ENCODE measurements around the gene SV2B. TPM values are rescaled to one million over a fixed set of nuclear protein-coding genes. Genes with fewer than 3 reads are reported as not detected.

SV2B gene
- total RNA-seq, 1 donor from 2014 or later = 1.2 TPM

DNA sequence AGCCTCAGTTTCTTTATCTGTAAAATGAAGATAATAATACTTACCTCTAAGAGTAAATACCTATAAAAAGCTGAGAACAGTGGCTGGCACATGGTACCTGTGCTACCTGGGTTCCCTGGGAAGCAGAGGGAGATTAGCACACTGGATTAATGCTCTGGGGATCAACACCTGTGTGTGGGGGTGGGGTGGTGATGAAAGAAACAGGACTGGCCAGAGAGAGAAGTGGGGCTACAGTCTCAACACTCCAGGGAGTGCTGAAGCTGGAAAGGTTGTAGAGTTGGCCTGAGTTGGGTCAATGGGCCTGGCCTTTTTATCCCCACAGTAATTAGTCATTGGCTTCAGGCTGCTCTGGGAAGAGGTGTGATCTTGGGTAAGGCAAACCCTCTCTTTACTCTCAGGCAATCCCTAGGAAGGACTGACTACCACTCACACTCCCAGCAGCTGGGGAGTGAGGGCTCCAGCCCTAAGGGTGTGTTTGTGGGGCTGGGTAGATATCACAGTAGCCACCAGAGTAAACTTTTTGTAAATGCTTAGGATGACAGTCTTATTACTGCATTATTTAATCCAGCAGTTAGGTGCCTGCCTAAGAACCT lies 102.5 kb downstream of the SV2B start:
- no peaks in the 10 kb centered on the region for H3K9me3 ChIP-seq
- no peaks in the 10 kb centered on the region for H3K4me1 ChIP-seq
- no peak for ATAC-seq
- H3K36me3 ChIP-seq = no peaks in the 10 kb centered on the region
- no peak for DNase-seq
- H3K27me3 ChIP-seq (ENCODE audit: low read depth) = no peaks in the 10 kb centered on the region
- no peak overlapping the region for H3K27ac ChIP-seq
- no peak for TF ChIP-seq CTCF (IDR thresholded peaks at IDR 0.05)
- no peak overlapping the region for H3K4me3 ChIP-seq
- intact Hi-C loops (cut with DNase I) = no loop called here

- no peaks in the 10 kb centered on the region for H3K36me3 ChIP-seq
- H3K27ac ChIP-seq = no peak overlapping the region
- H3K9me3 ChIP-seq = no peaks in the 10 kb centered on the region
- H3K4me3 ChIP-seq = no peak overlapping the region
- no peak for DNase-seq
- no peaks in the 10 kb centered on the region for H3K4me1 ChIP-seq
- intact Hi-C loops (cut with DNase I) = no loop called here
- H3K27me3 ChIP-seq (ENCODE audit: low read depth) = no peaks in the 10 kb centered on the region
- no peak for ATAC-seq
- TF ChIP-seq CTCF (IDR thresholded peaks at IDR 0.05) = no peak
These were observed 103.7 kb downstream of the SV2B start for GRCh38 chr15:91203619-91204203.

DNA sequence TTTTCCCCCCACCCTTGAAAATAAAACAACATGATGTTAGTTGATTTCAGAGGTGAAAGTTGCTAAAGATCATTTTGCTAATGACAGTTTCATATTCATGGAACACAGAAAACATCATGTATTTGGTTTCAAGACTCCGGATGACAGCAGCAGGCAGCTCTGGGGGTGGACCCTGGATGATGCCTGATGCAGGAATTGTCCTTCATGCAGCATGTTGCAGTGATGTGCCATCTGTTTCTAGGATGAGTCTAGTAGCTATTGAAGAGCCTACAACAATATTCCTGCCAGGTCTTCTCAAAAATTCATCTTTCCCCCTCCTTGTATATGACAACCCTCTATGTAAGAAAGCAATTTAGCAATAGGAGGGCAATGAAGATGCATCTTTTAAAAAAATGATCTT lies 108.3 kb downstream of the SV2B start:
- H3K36me3 ChIP-seq = no peaks in the 10 kb centered on the region
- H3K27me3 ChIP-seq (ENCODE audit: low read depth) = peaks cover 5% of the 10 kb centered on the region
- H3K9me3 ChIP-seq = no peaks in the 10 kb centered on the region
- intact Hi-C loops (cut with DNase I) = no loop called here
- no peak for ATAC-seq
- H3K4me3 ChIP-seq = no peak overlapping the region
- H3K27ac ChIP-seq = no peak overlapping the region
- peaks cover 5% of the 10 kb centered on the region for H3K4me1 ChIP-seq
- no peak for TF ChIP-seq CTCF (IDR thresholded peaks at IDR 0.05)
- DNase-seq = no peak

DNA sequence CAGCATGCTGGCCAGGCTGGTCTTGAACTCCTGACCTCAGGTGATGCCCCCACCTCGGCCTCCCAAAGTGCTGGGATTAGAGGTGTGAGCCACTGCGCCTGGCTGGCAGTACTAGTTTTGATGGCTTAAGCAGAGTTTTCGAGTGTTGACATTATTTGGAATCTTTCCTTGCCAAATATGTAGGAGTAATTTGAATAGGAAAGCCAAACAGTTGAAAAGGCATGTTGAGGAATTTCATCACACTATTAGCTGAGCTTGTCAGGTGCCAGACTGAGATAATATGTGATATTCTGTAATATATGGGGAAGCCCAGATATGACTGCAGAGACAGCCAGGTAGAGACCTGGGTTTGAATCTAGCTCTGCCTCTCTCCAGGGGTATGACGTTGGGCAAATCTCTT lies 109.3 kb downstream of the SV2B start:
- DNase-seq (peak; percentile 49), ATAC-seq (peak; percentile 41 to 74)
- no peak overlapping the region for H3K4me3 ChIP-seq
- no peaks in the 10 kb centered on the region for H3K36me3 ChIP-seq
- intact Hi-C loops (cut with DNase I) = no loop called here
- H3K27me3 ChIP-seq (ENCODE audit: low read depth) = peaks cover 5% of the 10 kb centered on the region
- H3K4me1 ChIP-seq = peaks cover 5% of the 10 kb centered on the region
- no peak overlapping the region for H3K27ac ChIP-seq
- TF ChIP-seq CTCF (IDR thresholded peaks at IDR 0.05) = no peak
- no peaks in the 10 kb centered on the region for H3K9me3 ChIP-seq

DNA sequence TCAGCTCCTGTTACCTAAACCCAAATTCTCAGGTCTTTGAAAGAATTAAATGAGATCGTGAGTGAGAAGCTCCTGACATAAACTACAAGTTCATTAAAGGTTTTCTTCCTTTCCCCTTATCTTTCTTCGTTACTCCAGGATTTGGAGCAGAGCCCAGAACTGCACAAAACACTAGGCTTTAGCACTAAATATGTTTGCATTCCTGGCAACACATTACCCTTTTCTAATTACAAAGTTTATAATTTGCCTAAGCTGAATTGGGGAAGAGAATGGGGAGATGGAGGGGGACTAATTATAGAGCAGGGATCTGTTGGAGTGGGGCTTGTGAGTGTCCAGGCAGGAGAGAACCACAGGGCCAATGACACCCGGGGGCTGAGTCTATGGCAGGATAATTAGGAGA lies 109.7 kb downstream of the SV2B start:
- no peak overlapping the region for H3K4me3 ChIP-seq
- no peaks in the 10 kb centered on the region for H3K36me3 ChIP-seq
- peaks cover 5% of the 10 kb centered on the region for H3K27me3 ChIP-seq (ENCODE audit: low read depth)
- H3K4me1 ChIP-seq = peaks cover 5% of the 10 kb centered on the region
- H3K27ac ChIP-seq = no peak overlapping the region
- no peak for ATAC-seq
- intact Hi-C loops (cut with DNase I) = no loop called here
- H3K9me3 ChIP-seq = no peaks in the 10 kb centered on the region
- DNase-seq = no peak
- TF ChIP-seq CTCF (IDR thresholded peaks at IDR 0.05) = no peak

All from lower lobe of right lung (tissue), 2 donors.